GM21526 (cell line): ENCODE results near the gene FAM53B.

Experiments
- ATAC-seq: cut with Tn5 transposase; IDR thresholded peaks from one replicate; pipeline ENCODE4 v1.9.1; 2021; ENCODE audit warnings: moderate library complexity; ENCODE audit not compliant: unreplicated experiment, low FRiP score

The FAM53B gene

GRCh38 chr10:124653311-124653710 is 90.9 kb downstream of the FAM53B start:
- ATAC-seq = no peak

DNA sequence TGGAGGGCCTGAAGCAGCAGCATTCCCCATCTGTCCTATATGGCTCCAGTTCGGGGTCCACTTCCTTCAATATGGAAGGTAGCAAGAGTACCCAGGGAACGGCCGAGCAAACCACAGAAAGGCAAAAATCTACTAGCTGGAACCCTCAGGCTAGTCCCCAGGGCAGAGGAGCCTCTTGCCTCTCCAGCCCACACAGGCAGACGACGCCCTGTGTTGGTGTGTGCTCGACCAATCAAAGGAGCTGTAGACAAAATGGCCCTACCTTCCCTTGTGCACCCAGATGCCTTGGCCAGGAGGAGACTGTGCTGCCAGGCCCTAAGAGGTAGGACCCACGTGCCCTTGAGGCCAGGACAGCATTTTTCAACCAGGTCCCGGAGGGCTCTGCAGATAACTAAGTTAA is 91.5 kb downstream of the FAM53B start:
- no peak for ATAC-seq

GRCh38 chr10:124652200-124652599 is 92.0 kb downstream of the FAM53B start:
- ATAC-seq = no peak

DNA sequence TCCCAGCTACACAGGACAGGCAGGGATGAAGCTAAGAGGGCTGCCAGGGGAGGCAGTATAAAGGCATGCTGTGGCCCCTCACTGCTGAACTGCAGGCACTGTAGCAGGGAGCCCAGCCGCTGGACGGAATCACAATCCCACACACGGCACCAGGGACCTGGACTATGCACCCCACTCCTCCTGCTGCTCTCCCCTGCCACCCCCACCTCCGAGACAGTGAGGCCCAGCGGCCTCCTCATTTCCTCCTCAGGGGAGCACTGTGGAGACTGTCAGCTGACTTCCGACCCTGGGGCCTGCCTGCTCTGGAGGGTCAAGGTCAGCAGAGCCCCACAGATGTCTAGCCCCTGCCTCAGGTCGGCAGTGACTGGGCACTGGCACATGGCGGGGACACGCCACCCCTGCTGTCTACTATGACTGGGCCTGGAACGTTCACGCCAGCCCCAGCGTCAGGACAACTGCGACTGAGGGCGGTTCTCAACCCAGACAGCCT is 92.7 kb downstream of the FAM53B start:
- ATAC-seq = no peak

GRCh38 chr10:124650820-124651401 is 93.3 kb downstream of the FAM53B start:
- no peak for ATAC-seq

GRCh38 chr10:124650263-124650662 is 93.9 kb downstream of the FAM53B start:
- no peak for ATAC-seq

GRCh38 chr10:124649214-124649613 is 95.0 kb downstream of the FAM53B start:
- no peak for ATAC-seq

GRCh38 chr10:124648738-124649137 is 95.4 kb downstream of the FAM53B start:
- no peak for ATAC-seq

- no peak for ATAC-seq
These were observed 96.1 kb downstream of the FAM53B start for GRCh38 chr10:124648131-124648475.

DNA sequence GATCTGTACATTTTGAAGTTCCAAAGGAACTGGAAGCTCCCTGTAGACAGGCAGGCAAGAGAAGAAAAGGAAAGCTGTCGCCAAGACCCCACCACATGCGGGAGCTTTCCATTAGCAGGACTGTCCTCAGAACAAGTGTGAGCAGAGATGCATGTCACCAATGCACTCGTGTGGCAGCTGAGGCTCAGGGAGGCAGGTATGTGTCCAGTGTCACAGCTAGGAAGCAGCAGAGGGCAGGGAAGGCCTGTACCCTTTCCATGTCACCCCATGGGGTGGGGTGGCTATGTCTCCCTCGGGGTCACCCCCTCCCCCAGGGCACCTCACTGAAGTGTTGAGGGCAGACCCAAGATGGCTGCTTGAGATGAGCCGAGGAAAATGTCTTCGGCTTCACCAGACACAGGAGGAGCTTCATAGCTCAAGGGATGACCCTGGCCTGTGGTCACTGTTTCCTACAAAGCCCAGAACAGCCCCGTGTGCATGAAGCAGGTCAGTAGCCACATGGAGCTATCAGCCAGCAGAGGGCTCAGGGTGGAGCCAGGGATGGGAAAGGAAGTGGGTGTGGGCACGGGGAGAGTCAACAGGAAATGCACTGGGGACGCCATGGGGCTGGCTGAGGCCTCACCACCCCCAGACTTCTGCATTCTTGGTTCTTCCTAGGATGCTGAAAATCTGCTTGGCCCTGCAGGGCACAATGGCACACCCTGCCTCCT is 96.6 kb downstream of the FAM53B start:
- no peak for ATAC-seq

DNA sequence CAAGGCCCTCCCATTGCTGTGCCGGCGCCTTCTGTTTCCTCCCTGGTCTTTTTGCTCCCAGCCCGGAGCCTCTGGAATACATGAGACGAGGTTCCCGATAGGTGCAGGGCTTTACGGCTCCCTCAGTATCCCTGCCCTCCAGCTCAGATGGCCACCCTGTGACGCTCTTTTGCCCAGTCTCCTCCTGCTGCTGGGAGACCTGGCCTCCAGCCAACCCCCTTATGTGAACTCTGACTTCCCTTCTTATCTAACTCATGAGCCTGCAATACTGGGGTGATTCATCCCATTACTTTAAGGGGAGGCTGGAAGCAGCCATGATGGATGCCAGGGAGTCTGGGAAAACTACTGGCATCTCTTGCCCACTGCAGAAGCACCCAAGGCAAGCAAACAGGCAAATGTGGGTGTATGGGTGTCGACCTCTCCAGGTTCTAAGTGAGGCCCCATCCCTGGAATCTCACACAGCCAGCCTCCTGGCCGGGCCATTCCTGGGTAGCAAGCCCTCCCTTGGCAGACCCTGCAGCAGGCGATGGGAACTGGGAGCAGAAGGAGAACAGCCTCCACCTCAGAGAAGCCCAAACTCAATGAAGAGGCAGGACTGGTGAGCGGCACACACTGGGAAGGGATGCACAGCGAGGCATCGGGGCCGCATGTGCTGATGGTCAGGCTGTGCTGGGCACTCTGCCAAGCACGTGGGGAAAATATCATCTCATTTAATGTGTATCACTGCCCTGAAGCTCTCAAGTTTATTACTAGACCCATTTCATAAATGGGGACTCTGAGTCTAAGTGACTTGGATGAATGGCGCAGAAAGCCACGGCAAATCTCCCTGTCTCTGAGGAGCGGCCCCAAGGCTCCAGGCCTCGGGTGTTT is 97.5 kb downstream of the FAM53B start:
- no peak for ATAC-seq

GRCh38 chr10:124645467-124646095 is 98.6 kb downstream of the FAM53B start:
- no peak for ATAC-seq

GRCh38 chr10:124644771-124645415 is 99.3 kb downstream of the FAM53B start:
- no peak for ATAC-seq

DNA sequence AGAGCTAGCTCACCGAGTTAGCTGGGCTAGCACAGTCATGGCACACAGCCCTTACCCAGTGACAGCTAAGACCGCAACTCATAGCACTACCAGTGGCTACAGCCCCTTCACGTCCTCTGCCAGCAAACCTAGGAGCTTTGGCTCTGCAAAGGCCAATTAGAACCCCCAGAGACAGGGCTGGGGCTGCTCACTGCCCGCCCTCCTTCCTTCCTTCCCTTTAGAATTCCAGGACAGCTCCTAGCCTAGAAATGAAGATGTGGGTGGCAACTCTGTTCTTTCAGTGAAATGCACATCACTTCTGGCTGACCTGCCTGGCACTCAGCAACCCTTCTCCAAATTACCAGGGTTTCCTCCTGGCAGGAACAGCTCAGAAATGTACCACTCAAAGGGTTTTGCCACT is 99.9 kb downstream of the FAM53B start:
- no peak for ATAC-seq

DNA sequence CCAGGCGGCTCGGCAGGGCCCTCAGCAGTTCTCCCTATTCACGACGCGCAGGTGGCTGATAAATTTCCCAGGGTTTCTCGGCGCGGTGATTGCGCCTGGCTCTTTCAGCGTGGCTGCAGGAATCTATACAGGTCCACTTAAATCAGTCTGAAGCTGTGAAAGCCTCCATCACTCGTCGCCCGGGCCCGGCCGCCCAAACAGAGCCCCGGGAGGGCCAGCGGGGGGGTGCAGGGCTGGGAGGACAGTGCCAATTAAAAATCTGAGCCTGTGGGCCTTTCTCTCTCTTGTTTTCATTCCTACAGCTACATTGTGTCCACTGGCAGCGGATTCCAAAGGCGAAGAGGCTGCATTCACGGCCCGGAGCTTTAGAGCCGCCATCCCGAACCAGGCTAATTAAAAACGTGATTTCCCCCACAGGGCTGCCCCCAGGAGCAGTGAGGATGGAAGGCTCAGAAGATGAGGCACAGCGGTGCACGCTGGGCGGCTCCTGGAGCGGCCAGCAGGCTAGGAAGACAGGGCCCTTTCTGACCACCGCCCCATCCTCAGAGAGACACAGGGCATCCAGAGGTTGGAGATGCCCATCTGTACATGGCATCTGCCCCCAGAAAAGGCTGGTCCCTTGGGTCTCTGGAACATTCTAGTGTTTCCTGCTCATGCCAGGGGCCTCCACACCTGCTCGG is 100.7 kb downstream of the FAM53B start:
- ATAC-seq = no peak

- no peak for ATAC-seq
These were observed 102.0 kb downstream of the FAM53B start for GRCh38 chr10:124642088-124642710.

GRCh38 chr10:124641282-124642087 is 102.7 kb downstream of the FAM53B start:
- ATAC-seq = no peak

DNA sequence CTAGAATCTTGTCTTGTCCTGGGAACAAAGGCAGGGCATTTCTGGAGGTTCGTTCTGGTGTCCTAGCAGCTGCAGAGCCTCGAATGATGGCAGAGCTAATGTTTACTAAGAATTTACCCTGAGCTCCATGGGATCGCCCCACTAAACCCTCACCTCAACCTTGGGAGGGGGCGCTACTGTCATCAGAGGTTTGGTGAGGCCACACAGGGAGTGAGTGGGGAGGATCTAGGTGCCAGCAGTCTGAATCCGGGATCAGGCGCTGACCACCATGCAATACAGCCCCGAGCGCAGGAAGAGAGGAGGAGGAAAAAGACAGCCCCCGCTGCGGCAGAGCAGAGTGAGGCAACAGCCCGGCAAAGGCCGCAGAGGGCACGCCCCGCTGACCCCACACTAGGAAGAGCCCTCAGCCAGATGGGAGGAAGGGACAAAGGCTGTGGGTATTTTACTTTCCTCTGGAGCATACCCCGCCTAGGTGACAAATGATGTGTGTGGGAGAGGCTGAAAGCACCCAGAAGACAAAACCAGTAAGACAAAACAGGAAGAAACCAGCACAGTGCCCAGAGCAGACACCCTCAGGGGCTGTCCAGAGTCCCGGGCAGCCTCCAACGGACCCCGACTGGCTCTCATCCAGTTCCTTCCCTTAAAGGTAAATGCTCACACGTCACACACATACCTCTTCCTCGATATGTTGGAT is 103.5 kb downstream of the FAM53B start:
- ATAC-seq = no peak
